ENCODE data around the gene VPS4A.

Gene VPS4A

DNA sequence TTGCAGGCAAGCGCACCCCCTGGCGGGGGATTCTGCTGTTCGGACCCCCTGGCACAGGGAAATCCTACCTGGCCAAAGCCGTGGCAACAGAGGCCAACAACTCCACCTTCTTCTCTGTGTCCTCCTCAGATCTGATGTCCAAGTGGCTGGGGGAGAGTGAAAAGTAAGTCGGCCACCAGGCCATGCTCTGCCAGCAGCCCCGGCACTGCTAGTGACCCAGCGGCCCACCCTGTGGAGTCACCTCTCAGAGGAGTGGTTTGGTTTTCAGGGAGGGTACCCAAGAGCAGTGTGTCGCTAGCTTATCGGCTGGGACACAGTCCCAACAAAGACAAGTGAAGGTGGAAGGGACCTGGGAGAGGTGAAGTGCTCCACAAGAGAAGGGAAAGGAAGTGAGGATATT lies 8.2 kb downstream of the VPS4A start:
- no peak overlapping the region for H3K27ac ChIP-seq (ENCODE audit: low read depth, low read length)
- no peaks in the 10 kb centered on the region for H3K27me3 ChIP-seq (ENCODE audit: control insufficient read depth, insufficient read depth, low read length)
- no peak overlapping the region for H3K4me3 ChIP-seq (ENCODE audit: low read depth, low read length)
- H3K36me3 ChIP-seq (ENCODE audit: control insufficient read depth, insufficient read depth, low read length): peaks cover 93% of the 10 kb centered on the region
- H3K4me1 ChIP-seq (ENCODE audit: control insufficient read depth, insufficient read depth, low read length): no peaks in the 10 kb centered on the region
- no peak overlapping the region for H3K9ac ChIP-seq (ENCODE audit: low read length)
- no peaks in the 10 kb centered on the region for H3K9me3 ChIP-seq (ENCODE audit: control insufficient read depth, insufficient read depth, low read depth, low read length)

- H3K27me3 ChIP-seq (ENCODE audit: control insufficient read depth, insufficient read depth, low read length): no peaks in the 10 kb centered on the region
- H3K9ac ChIP-seq (ENCODE audit: low read length): no peak overlapping the region
- no peaks in the 10 kb centered on the region for H3K9me3 ChIP-seq (ENCODE audit: control insufficient read depth, insufficient read depth, low read depth, low read length)
- H3K4me1 ChIP-seq (ENCODE audit: control insufficient read depth, insufficient read depth, low read length): no peaks in the 10 kb centered on the region
- H3K4me3 ChIP-seq (ENCODE audit: low read depth, low read length): no peak overlapping the region
- H3K36me3 ChIP-seq (ENCODE audit: control insufficient read depth, insufficient read depth, low read length): peaks cover 94% of the 10 kb centered on the region
- H3K27ac ChIP-seq (ENCODE audit: low read depth, low read length): no peak overlapping the region
Measured at GRCh38 chr16:69319826-69320739, 8.9 kb downstream of the VPS4A start.

DNA sequence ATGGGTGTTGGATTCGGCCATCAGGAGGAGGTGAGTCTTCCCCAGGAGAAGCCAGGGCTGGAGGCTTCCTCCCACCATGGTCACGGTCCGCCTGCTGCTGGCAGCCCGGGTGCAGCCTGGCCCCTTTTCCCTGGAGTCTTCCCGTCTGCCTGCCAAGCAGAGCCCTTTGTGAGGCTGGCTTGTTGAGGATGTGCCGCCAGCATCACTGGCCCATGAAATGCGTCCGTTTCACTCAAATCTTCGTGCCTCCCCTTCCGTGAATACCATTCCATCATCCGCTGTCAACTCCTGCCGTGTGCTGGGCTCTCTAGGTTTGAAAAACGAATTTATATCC lies 9.6 kb downstream of the VPS4A start:
- H3K36me3 ChIP-seq (ENCODE audit: control insufficient read depth, insufficient read depth, low read length): peaks cover 92% of the 10 kb centered on the region
- H3K27ac ChIP-seq (ENCODE audit: low read depth, low read length): no peak overlapping the region
- no peaks in the 10 kb centered on the region for H3K27me3 ChIP-seq (ENCODE audit: control insufficient read depth, insufficient read depth, low read length)
- no peaks in the 10 kb centered on the region for H3K4me1 ChIP-seq (ENCODE audit: control insufficient read depth, insufficient read depth, low read length)
- H3K4me3 ChIP-seq (ENCODE audit: low read depth, low read length): no peak overlapping the region
- no peaks in the 10 kb centered on the region for H3K9me3 ChIP-seq (ENCODE audit: control insufficient read depth, insufficient read depth, low read depth, low read length)
- H3K9ac ChIP-seq (ENCODE audit: low read length): no peak overlapping the region

DNA sequence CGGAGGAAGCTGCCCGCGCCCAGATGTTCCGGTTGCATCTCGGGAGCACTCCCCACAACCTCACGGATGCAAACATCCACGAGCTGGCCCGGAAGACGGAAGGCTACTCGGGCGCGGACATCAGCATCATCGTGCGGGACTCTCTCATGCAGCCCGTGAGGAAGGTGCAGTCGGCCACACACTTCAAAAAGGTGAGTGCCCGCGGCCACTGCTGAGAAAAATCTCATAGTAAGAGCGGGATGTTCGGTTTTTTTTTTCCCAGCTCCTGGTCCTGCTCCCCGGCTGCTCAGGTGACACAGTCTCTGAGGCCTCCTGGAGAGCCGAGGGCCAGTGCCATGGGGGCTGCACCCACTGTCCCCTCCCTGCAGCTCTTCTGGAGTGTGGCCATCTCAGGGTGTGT lies 9.9 kb downstream of the VPS4A start:
- Histone ChIP-seq H3K36me3 (ENCODE audit: control insufficient read depth, insufficient read depth, low read length) (peaks cover 92% of the 10 kb centered on the region), H3K9ac (ENCODE audit: low read length) (no peak overlapping the region), H3K4me3 (ENCODE audit: low read depth, low read length) (no peak overlapping the region), H3K27me3 (ENCODE audit: control insufficient read depth, insufficient read depth, low read length) (no peaks in the 10 kb centered on the region), H3K9me3 (ENCODE audit: control insufficient read depth, insufficient read depth, low read depth, low read length) (no peaks in the 10 kb centered on the region), H3K27ac (ENCODE audit: low read depth, low read length) (no peak overlapping the region), H3K4me1 (ENCODE audit: control insufficient read depth, insufficient read depth, low read length) (no peaks in the 10 kb centered on the region)

DNA sequence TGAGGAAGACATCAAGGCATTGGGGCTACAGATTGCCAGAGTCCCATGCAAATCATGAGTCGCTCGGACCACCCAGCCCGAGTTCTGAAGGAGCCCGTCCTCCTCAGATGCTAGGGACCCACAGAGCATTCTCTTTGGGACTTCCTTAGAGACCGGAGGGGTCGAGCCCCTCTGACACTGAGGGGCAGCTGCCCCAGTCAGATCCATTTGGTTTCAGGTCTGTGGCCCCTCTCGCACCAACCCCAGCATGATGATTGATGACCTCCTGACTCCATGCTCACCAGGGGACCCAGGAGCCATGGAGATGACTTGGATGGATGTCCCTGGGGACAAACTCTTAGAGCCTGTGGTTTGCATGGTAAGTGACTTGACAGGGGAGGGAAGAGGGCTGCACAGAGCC lies 11.2 kb downstream of the VPS4A start:
- Histone ChIP-seq H3K36me3 (ENCODE audit: control insufficient read depth, insufficient read depth, low read length) (peaks cover 91% of the 10 kb centered on the region), H3K4me1 (ENCODE audit: control insufficient read depth, insufficient read depth, low read length) (no peaks in the 10 kb centered on the region), H3K9me3 (ENCODE audit: control insufficient read depth, insufficient read depth, low read depth, low read length) (no peaks in the 10 kb centered on the region), H3K4me3 (ENCODE audit: low read depth, low read length) (no peak overlapping the region), H3K9ac (ENCODE audit: low read length) (no peak overlapping the region), H3K27me3 (ENCODE audit: control insufficient read depth, insufficient read depth, low read length) (no peaks in the 10 kb centered on the region), H3K27ac (ENCODE audit: low read depth, low read length) (no peak overlapping the region)

GRCh38 chr16:69323415-69323814 lies 12.3 kb downstream of the VPS4A start:
- Histone ChIP-seq H3K4me3 (ENCODE audit: low read depth, low read length) (no peak overlapping the region), H3K9ac (ENCODE audit: low read length) (no peak overlapping the region), H3K36me3 (ENCODE audit: control insufficient read depth, insufficient read depth, low read length) (peaks cover 96% of the 10 kb centered on the region), H3K27me3 (ENCODE audit: control insufficient read depth, insufficient read depth, low read length) (no peaks in the 10 kb centered on the region), H3K9me3 (ENCODE audit: control insufficient read depth, insufficient read depth, low read depth, low read length) (no peaks in the 10 kb centered on the region), H3K4me1 (ENCODE audit: control insufficient read depth, insufficient read depth, low read length) (peaks cover 4% of the 10 kb centered on the region; the same call in 1 of the 2 replicates), H3K27ac (ENCODE audit: low read depth, low read length) (no peak overlapping the region)

DNA sequence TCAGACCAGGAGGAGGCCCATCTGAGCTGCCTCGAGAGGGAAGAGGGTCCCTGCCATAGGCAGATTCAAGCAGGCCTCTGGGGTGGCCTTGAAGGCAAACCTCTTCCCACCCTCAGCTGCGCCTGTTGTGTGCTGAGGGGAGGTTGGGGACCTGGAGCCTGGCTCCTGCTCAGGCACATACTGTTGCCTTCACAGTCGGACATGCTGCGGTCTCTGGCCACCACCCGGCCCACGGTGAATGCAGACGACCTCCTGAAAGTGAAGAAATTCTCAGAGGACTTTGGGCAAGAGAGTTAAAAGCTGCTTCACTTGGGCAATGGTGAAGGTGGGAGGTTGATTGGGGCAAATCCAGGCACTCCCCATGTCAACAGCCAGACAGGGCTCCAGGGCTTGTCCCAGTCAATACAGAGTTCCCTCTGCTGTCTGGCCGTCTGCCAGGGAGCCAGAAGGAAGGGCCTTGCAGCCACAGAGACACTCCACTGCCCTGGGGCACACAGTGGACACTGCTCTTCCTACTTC lies 12.9 kb downstream of the VPS4A start:
- no peak overlapping the region for H3K27ac ChIP-seq (ENCODE audit: low read depth, low read length)
- H3K4me3 ChIP-seq (ENCODE audit: low read depth, low read length): no peak overlapping the region
- no peaks in the 10 kb centered on the region for H3K27me3 ChIP-seq (ENCODE audit: control insufficient read depth, insufficient read depth, low read length)
- H3K9me3 ChIP-seq (ENCODE audit: control insufficient read depth, insufficient read depth, low read depth, low read length): no peaks in the 10 kb centered on the region
- H3K36me3 ChIP-seq (ENCODE audit: control insufficient read depth, insufficient read depth, low read length): peaks cover 96% of the 10 kb centered on the region
- no peak overlapping the region for H3K9ac ChIP-seq (ENCODE audit: low read length)
- peaks cover 10% of the 10 kb centered on the region for H3K4me1 ChIP-seq (ENCODE audit: control insufficient read depth, insufficient read depth, low read length)

GRCh38 chr16:69324585-69325253 lies 13.6 kb downstream of the VPS4A start:
- peaks cover 90% of the 10 kb centered on the region for H3K36me3 ChIP-seq (ENCODE audit: control insufficient read depth, insufficient read depth, low read length)
- no peak overlapping the region for H3K27ac ChIP-seq (ENCODE audit: low read depth, low read length)
- H3K4me3 ChIP-seq (ENCODE audit: low read depth, low read length): no peak overlapping the region
- H3K4me1 ChIP-seq (ENCODE audit: control insufficient read depth, insufficient read depth, low read length): peaks cover 13% of the 10 kb centered on the region
- H3K27me3 ChIP-seq (ENCODE audit: control insufficient read depth, insufficient read depth, low read length): no peaks in the 10 kb centered on the region
- H3K9ac ChIP-seq (ENCODE audit: low read length): no peak overlapping the region
- no peaks in the 10 kb centered on the region for H3K9me3 ChIP-seq (ENCODE audit: control insufficient read depth, insufficient read depth, low read depth, low read length)

- Histone ChIP-seq H3K4me1 (ENCODE audit: control insufficient read depth, insufficient read depth, low read length) (peaks cover 13% of the 10 kb centered on the region), H3K4me3 (ENCODE audit: low read depth, low read length) (no peak overlapping the region), H3K9me3 (ENCODE audit: control insufficient read depth, insufficient read depth, low read depth, low read length) (no peaks in the 10 kb centered on the region), H3K27me3 (ENCODE audit: control insufficient read depth, insufficient read depth, low read length) (no peaks in the 10 kb centered on the region), H3K9ac (ENCODE audit: low read length) (no peak overlapping the region), H3K27ac (ENCODE audit: low read depth, low read length) (no peak overlapping the region), H3K36me3 (ENCODE audit: control insufficient read depth, insufficient read depth, low read length) (peaks cover 80% of the 10 kb centered on the region)
Measured at GRCh38 chr16:69325784-69326171, 14.6 kb downstream of the VPS4A start.

DNA sequence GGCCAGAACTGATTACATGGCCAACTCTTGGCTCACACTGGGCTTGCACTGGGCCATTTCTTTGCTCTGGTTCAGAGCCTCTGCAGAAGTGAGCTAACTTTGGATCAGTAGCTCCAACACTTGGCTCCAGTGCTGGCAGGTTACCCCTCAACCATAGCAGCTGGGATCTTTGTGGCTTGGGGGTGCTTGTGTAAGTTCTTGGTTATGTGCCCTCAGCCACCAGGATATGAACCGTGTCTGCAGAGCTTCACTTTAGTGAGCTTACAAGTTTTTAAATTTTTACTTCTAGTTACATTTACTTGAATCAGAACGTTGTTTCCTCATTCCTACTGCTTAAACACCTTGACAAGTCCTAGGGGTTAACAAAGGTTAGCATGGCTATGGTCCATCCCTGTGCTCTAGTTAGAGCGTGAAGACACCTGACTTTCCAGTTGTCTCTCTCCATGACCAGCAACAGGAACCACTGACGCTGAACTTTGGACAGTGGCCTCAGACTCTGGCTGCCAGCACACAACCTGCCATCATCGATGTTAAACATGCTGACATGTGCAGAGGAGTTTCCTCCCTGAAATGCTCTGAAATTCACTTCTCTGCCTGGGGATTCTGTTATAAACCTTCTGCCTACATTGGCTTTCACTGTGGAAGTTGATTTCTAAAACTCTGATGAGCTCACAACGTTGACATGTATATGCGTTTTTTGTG lies 15.2 kb downstream of the VPS4A start:
- H3K4me1 ChIP-seq (ENCODE audit: control insufficient read depth, insufficient read depth, low read length): peaks cover 13% of the 10 kb centered on the region
- H3K27me3 ChIP-seq (ENCODE audit: control insufficient read depth, insufficient read depth, low read length): no peaks in the 10 kb centered on the region
- no peak overlapping the region for H3K27ac ChIP-seq (ENCODE audit: low read depth, low read length)
- H3K9me3 ChIP-seq (ENCODE audit: control insufficient read depth, insufficient read depth, low read depth, low read length): no peaks in the 10 kb centered on the region
- peaks cover 74% of the 10 kb centered on the region for H3K36me3 ChIP-seq (ENCODE audit: control insufficient read depth, insufficient read depth, low read length)
- H3K9ac ChIP-seq (ENCODE audit: low read length): no peak overlapping the region
- H3K4me3 ChIP-seq (ENCODE audit: low read depth, low read length): no peak overlapping the region
